Measurements from ENCODE around the gene SNAP29. TPM values are rescaled to one million over a fixed set of nuclear protein-coding genes. Genes with fewer than 3 reads are reported as not detected.

SNAP29 gene
- total and polyA plus RNA-seq, 9 of the 15 experiments (the other 6 are each of a cell fraction or from before 2014, with no cell fraction given): 19.5 to 250 (median 75.9) TPM

- TF ChIP-seq TBL1XR1 (IDR thresholded peaks at IDR 0.05; ENCODE audit: low read length in 2 of 2) (peak in 1 of 2 experiments; percentile 89; a peak in 3 of 4 replicates), NR2C1 (IDR thresholded peaks at IDR 0.05) (no peak), NR2C1 (tag; IDR thresholded peaks at IDR 0.05) (no peak), MLLT1 (IDR thresholded peaks at IDR 0.05) (no peak), RCOR1 (IDR thresholded peaks at IDR 0.05; ENCODE audit: borderline replicate concordance in 1 of 2, low read depth in 2 of 2, low read length in 2 of 2) (peak in 1 of 2 experiments; percentile 61; a peak in 1 of 4 replicates), UBTF (IDR thresholded peaks at IDR 0.05; ENCODE audit: borderline replicate concordance in 1 of 2, low read depth in 2 of 2, low read length in 2 of 2) (no peak), TCF7L2 (IDR thresholded peaks at IDR 0.05; ENCODE audit: low read depth, low read length) (no peak), NELFE (IDR thresholded peaks at IDR 0.05; ENCODE audit: insufficient read depth, insufficient read length) (no peak), SRSF3 (IDR thresholded peaks at IDR 0.05; ENCODE audit: insufficient read depth, low read length) (0 out of 2 replicates have a peak, but pooled peaks have one; percentile 76), SMC3 (conservative IDR thresholded peaks at IDR 0.05; ENCODE audit: insufficient read depth, low read depth, low read length) (peak; percentile 28; the same call in 1 of the 2 replicates), SP1 (CRISPR knock-in tag; IDR thresholded peaks at IDR 0.05) (no peak), MTA3 (IDR thresholded peaks at IDR 0.05; ENCODE audit: borderline replicate concordance) (no peak), HMG20A (CRISPR knock-in tag; conservative IDR thresholded peaks at IDR 0.05) (no peak), ZNF143 (CRISPR knock-in tag; IDR thresholded peaks at IDR 0.05) (no peak), CLOCK (CRISPR knock-in tag; IDR thresholded peaks at IDR 0.05; ENCODE audit: borderline replicate concordance) (no peak), ZC3H11A (IDR thresholded peaks at IDR 0.05; ENCODE audit: low read depth, low read length) (peak; percentile 11; the same call in 1 of the 2 replicates), RBM22 (IDR thresholded peaks at IDR 0.05; ENCODE audit: low read depth, low read length, poor library complexity, severe bottlenecking) (no peak), YY1 (IDR thresholded peaks at IDR 0.05; ENCODE audit: borderline replicate concordance in 1 of 3, control insufficient read depth in 1 of 3, extremely low read depth in 1 of 3, insufficient read depth in 3 of 3, insufficient read length in 1 of 3, insufficient replicate concordance in 2 of 3, low read depth in 1 of 3, low read length in 2 of 3) (no peak), HNRNPK (IDR thresholded peaks at IDR 0.05; ENCODE audit: low read depth, low read length, poor library complexity, severe bottlenecking) (no peak), ADNP (tag; IDR thresholded peaks at IDR 0.05) (no peak)
These were observed 781 bp upstream of the SNAP29 start (continued) for GRCh38 chr22:20857838-20858614.
